ENCODE measurements around the gene LAIR2. TPM values are rescaled to one million over a fixed set of nuclear protein-coding genes. Genes with fewer than 3 reads are reported as not detected.
A peak's percentile ranks its signal among the peaks of the same experiment; 100 is the strongest.

The LAIR2 gene
- not detected in 2 replicates for total RNA-seq (2013; cell fraction: nucleolus; rRNA removed)
- total RNA-seq (2014; rRNA removed) (not detected in 2 replicates), total RNA-seq (2014; rRNA removed; fragmentation: Illumina TruSeq; extraction: Trizol) (not detected in 2 replicates), total RNA-seq (2021) (not detected in 2 replicates), polyA plus RNA-seq (2011; rRNA removed) (0.26 TPM in 1 of 2 replicates, not detected in the other), polyA plus RNA-seq (2014; fragmentation: Illumina TruSeq; extraction: Trizol) (not detected in 2 replicates), polyA plus RNA-seq (2014; fragmentation: Nextera tagmentation; extraction: Ambion mirVana) (not detected), polyA plus RNA-seq (2014; rRNA removed) (not detected in 2 replicates), polyA plus RNA-seq (2016; fragmentation: Nextera tagmentation; extraction: Ambion mirVana) (not detected), polyA minus RNA-seq (2011; rRNA and poly(A)+ RNA removed) (not detected in 2 replicates), Bru-seq, nascent RNA (percentile 28 among the genes with signal in this experiment), BruChase-seq, experiment 1, labeled RNA remaining after a 6-hour chase (percentile 18 among the genes with signal in this experiment), BruChase-seq, experiment 2, labeled RNA remaining after a 2-hour chase (percentile 17 among the genes with signal in this experiment)
- not detected for polyA plus RNA-seq (2011; ENCODE audit: low read depth)
- 0.27 and 0.40 TPM in 2 replicates for polyA plus RNA-seq (2011; cell fraction: cytosol; rRNA removed)
- polyA plus RNA-seq (2011; cell fraction: nucleus; rRNA removed): 0.54 TPM in 1 of 2 replicates, not detected in the other
- 0.18 TPM in 1 of 2 replicates, not detected in the other for polyA plus RNA-seq (2012)
- not detected in 2 replicates for polyA minus RNA-seq (2011; cell fraction: cytosol; rRNA and poly(A)+ RNA removed)
- not detected in 2 replicates for polyA minus RNA-seq (2011; cell fraction: nucleus; rRNA and poly(A)+ RNA removed)
- long read RNA-seq, experiment 1: 0 reads
- long read RNA-seq, experiment 2: 0 reads

DNA sequence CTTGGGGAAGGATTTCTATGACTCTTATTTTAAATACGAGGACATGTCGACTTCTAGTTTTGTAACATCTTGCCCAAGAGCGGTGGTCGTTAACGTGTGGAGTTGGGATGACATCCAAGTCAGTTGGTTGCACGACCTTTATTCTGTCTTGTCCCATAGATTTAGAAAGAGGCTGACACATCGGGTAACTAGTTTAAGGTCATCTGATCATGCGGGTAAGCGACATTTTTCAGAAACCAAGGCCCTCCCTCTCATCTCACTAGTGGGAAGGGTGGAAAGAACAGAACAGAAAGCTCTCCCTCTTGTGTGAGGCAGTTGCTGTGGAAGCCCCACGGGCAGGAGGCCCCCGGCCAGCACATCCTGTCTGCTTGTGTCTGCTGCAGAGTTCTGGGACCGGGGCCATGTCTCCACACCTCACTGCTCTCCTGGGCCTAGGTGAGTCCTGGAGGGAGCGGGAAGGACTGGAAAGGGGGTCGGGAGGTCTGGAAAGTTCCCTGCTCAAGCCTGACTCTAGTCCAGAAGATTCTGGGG lies at the start of gene LAIR2:
TSS of gene LAIR2 (plus strand) at position 314 of the 531 bp plus-strand sequence. CDS start at position 402, 88 bp downstream.
- no peak within 1 kb of the TSS; the same call in 1 of the 2 replicates for H2AFZ ChIP-seq (ENCODE audit: control insufficient read depth, low read depth, low read length)
- H3K9me3 ChIP-seq (replicated peaks; ENCODE audit: control insufficient read depth, insufficient read depth, low read length): no peaks in the 10 kb centered on the region; the same call in 2 of the 3 replicates
- intact Hi-C loops (cut with micrococcal nuclease; ENCODE audit: unreplicated experiment) (no loop called here), in situ Hi-C loops (cut with MboI) (no loop called here)
- no peak within 1 kb of the TSS for H3K4me2 ChIP-seq (ENCODE audit: control insufficient read depth, insufficient read depth)
- 35% methylated on average over 14 of the region's 14 CpGs for WGBS (ENCODE audit: insufficient coverage, insufficient replicate concordance, low lambda C conversion rate, missing lambda C conversion rate)
- peaks cover 7% of the 10 kb centered on the region for H3K4me1 ChIP-seq (ENCODE audit: control insufficient read depth, insufficient read depth, low read length)
- ChIA-PET RAD21 (ENCODE audit: unreplicated experiment) (no interaction called here), SMC1A (ENCODE audit: uncharacterized antibody, unreplicated experiment) (no interaction called here), CTCF (no interaction called here), POLR2A (no interaction called here)
- no peak for TF ChIP-seq ZZZ3 (IDR thresholded peaks at IDR 0.05; ENCODE audit: control insufficient read depth, insufficient read length, low read depth)
- no peaks in the 10 kb centered on the region for H3K27me3 ChIP-seq (replicated peaks in 1 of 2; ENCODE audit: control insufficient read depth in 2 of 2, insufficient read depth in 2 of 2, low read length in 1 of 2)
- H3K27ac ChIP-seq (ENCODE audit: control insufficient read depth, insufficient read depth): no peak within 1 kb of the TSS
- DNase-seq (ENCODE audit: low read depth, low spot score) (no peak), ATAC-seq (peak; percentile 44), FAIRE-seq (no peak)
- H3K4me3 ChIP-seq: no peak within 1 kb of the TSS
- H3K36me3 ChIP-seq (ENCODE audit: control insufficient read depth in 2 of 2, insufficient read depth in 2 of 2, low read length in 1 of 2): no peaks in the 10 kb centered on the region
- H3K79me2 ChIP-seq (ENCODE audit: control insufficient read depth, insufficient read depth, low read length): no peaks in the 10 kb centered on the region
- BruUV-seq (replicated peaks): no TSS peak
- no peak within 1 kb of the TSS for H3K9ac ChIP-seq (ENCODE audit: control insufficient read depth, insufficient read depth, low read length)
- H4K20me1 ChIP-seq (ENCODE audit: control insufficient read depth, insufficient read depth): no peaks in the 10 kb centered on the region
